HFFc6 (cell line): Measurements from ENCODE around the gene E2F4. TPM values are rescaled to one million over a fixed set of nuclear protein-coding genes. Genes with fewer than 3 reads are reported as not detected.

Source experiments
- DNase-seq: peaks from one replicate; pipeline ENCODE4 v3.0.0-alpha.2; 2018
- H3K27ac Mint-ChIP-seq: 2 replicates; pipeline ENCODE4 v1.8.0; 2020; ENCODE audit warnings: mild to moderate bottlenecking, mixed read lengths
- H3K27me3 Mint-ChIP-seq: 2 replicates; pipeline ENCODE4 v1.8.0; 2021; ENCODE audit warnings: mild to moderate bottlenecking, moderate library complexity, mixed read lengths; ENCODE audit not compliant: insufficient read depth
- H3K36me3 Mint-ChIP-seq: 2 replicates; pipeline ENCODE4 v1.8.0; 2021; ENCODE audit warnings: low read depth, mixed read lengths
- H3K4me1 Mint-ChIP-seq: 2 replicates; pipeline ENCODE4 v1.8.0; 2020; ENCODE audit warnings: low read depth, mixed read lengths
- H3K4me3 Mint-ChIP-seq: 2 replicates; pipeline ENCODE4 v1.8.0; 2020; ENCODE audit warnings: mild to moderate bottlenecking, moderate library complexity, mixed read lengths
- H3K9me3 Mint-ChIP-seq: 2 replicates; pipeline ENCODE4 v1.8.0; 2020; ENCODE audit warnings: mild to moderate bottlenecking, mixed read lengths
- CTCF ChIP-seq: fragments of 200-600 bp; sonication (generic); IDR thresholded peaks from 2 replicates; pipeline ENCODE4 v1.5.0; 2021; ENCODE audit warnings: antibody characterized with exemption, mild to moderate bottlenecking
- total RNA-seq, 6 experiments: library from RNA; stranded (reverse); fragmentation: NEBNext Ultra II Directional; extraction: Animal tissue kit (Norgen Biotek cat#: 25700); gene quantifications; 2 replicates in 1 of 6; 3 replicates in 5 of 6; pipeline ENCODE4 v1.2.3, GENCODE V29; 2021

Gene E2F4
- total RNA-seq, 6 experiments from 2014 or later, result 52.9 to 64.7 (median 61.0) TPM

GRCh38 chr16:67190448-67191399 lies 1.2 kb upstream of the E2F4 start:
- no peak for TF ChIP-seq CTCF
- H3K27ac Mint-ChIP-seq, result no peak overlapping the region
- no peak overlapping the region; the same call in 1 of the 2 replicates for H3K4me3 Mint-ChIP-seq
- no peaks in the 10 kb centered on the region for H3K9me3 Mint-ChIP-seq
- H3K27me3 Mint-ChIP-seq, result peaks cover 3% of the 10 kb centered on the region; the same call in 1 of the 2 replicates
- peaks cover 22% of the 10 kb centered on the region for H3K36me3 Mint-ChIP-seq
- no peak for DNase-seq
- peaks cover 46% of the 10 kb centered on the region for H3K4me1 Mint-ChIP-seq

GRCh38 chr16:67191411-67191994 lies 452 bp upstream of the E2F4 start:
- H3K4me3 Mint-ChIP-seq, result peak overlapping the region; percentile 96
- no peak for DNase-seq
- peak overlapping the region; percentile 69; the same call in 1 of the 2 replicates for H3K27ac Mint-ChIP-seq
- H3K27me3 Mint-ChIP-seq, result peaks cover 4% of the 10 kb centered on the region; the same call in 1 of the 2 replicates
- no peaks in the 10 kb centered on the region for H3K9me3 Mint-ChIP-seq
- TF ChIP-seq CTCF, result no peak
- H3K36me3 Mint-ChIP-seq, result peaks cover 30% of the 10 kb centered on the region
- H3K4me1 Mint-ChIP-seq, result peaks cover 45% of the 10 kb centered on the region

GRCh38 chr16:67192781-67193361 lies 916 bp downstream of the E2F4 start:
- H3K9me3 Mint-ChIP-seq, result no peaks in the 10 kb centered on the region
- H3K4me3 Mint-ChIP-seq, result peak overlapping the region; percentile 96
- TF ChIP-seq CTCF, result no peak
- H3K4me1 Mint-ChIP-seq, result peaks cover 46% of the 10 kb centered on the region
- peaks cover 36% of the 10 kb centered on the region for H3K36me3 Mint-ChIP-seq
- H3K27me3 Mint-ChIP-seq, result peaks cover 7% of the 10 kb centered on the region
- H3K27ac Mint-ChIP-seq, result peak overlapping the region; percentile 83
- DNase-seq, result no peak

- Mint-ChIP-seq H3K4me3 (peak overlapping the region; percentile 96), H3K4me1 (peaks cover 46% of the 10 kb centered on the region), H3K27me3 (peaks cover 7% of the 10 kb centered on the region), H3K9me3 (no peaks in the 10 kb centered on the region), H3K27ac (peak overlapping the region; percentile 83), H3K36me3 (peaks cover 36% of the 10 kb centered on the region)
- DNase-seq, result no peak
- TF ChIP-seq CTCF, result no peak
Measured at GRCh38 chr16:67193536-67193935, 1.6 kb downstream of the E2F4 start.

GRCh38 chr16:67194260-67194659 lies 2.3 kb downstream of the E2F4 start:
- peaks cover 36% of the 10 kb centered on the region for H3K36me3 Mint-ChIP-seq

More at GRCh38 chr16:67194260-67194659, 2.3 kb downstream of the E2F4 start:
- DNase-seq, result no peak
- peak overlapping the region; percentile 83 for H3K27ac Mint-ChIP-seq
- H3K4me1 Mint-ChIP-seq, result peaks cover 46% of the 10 kb centered on the region
- H3K27me3 Mint-ChIP-seq, result peaks cover 7% of the 10 kb centered on the region
- H3K4me3 Mint-ChIP-seq, result peak overlapping the region; percentile 96
- no peaks in the 10 kb centered on the region for H3K9me3 Mint-ChIP-seq
- no peak for TF ChIP-seq CTCF
